ENCODE data around the gene ZNF679.

- TF ChIP-seq CTCF (IDR thresholded peaks at IDR 0.05) = no peak
- no peak for TF ChIP-seq POLR2A (IDR thresholded peaks at IDR 0.05)
Measured at GRCh38 chr7:64300641-64301405, 72.5 kb downstream of the ZNF679 start.

Measured in heart left ventricle (tissue), 13 donors.